Neural progenitor cell (in vitro differentiated cells): Measurements from ENCODE around the gene DCTN3.

ENCODE experiments used
- CTCF ChIP-seq: fragments of 200-600 bp; sonication (generic); IDR thresholded peaks from 2 replicates; pipeline ENCODE4 v1.5.1; 2017; ENCODE audit warnings: antibody characterized with exemption, mild to moderate bottlenecking
- EZH2 ChIP-seq: fragments of 200-600 bp; sonication (generic); IDR thresholded peaks from 2 replicates; pipeline ENCODE4 v1.6.1; 2017; ENCODE audit warnings: antibody characterized with exemption, mild to moderate bottlenecking, moderate library complexity
- EZH2phosphoT487 ChIP-seq: fragments of 200-600 bp; sonication (generic); IDR thresholded peaks from 2 replicates; pipeline ENCODE4 v1.6.1; 2017; ENCODE audit warnings: antibody characterized with exemption

- no peak for TF ChIP-seq CTCF
- TF ChIP-seq EZH2: no peak
- no peak for TF ChIP-seq EZH2phosphoT487
Measured at GRCh38 chr9:34594177-34594576, 26.1 kb downstream of the DCTN3 start.
